Adrenal gland (tissue), 12 donors: Measurements from ENCODE around the gene SCUBE3. TPM values are rescaled to one million over a fixed set of nuclear protein-coding genes. Genes with fewer than 3 reads are reported as not detected.

ENCODE experiments used
- DNase-seq, 7 donors: peaks; one replicate each; pipeline ENCODE4 v3.0.0-alpha.2; 2019 to 2020
- H3K27ac ChIP-seq, 5 donors: fragments of 200-600 bp; sonication (generic) in 4 of 5; 1 replicate in 3 of 5; 2 replicates in 2 of 5; pipeline versions ENCODE4 v1.5.1 to v1.8.0; 2016 to 2020; ENCODE audit warnings: mild to moderate bottlenecking in 1 of 5
- H3K27me3 ChIP-seq: fragments of 200-600 bp; 2 replicates; pipeline ENCODE4 v1.8.0; 2021
- H3K36me3 ChIP-seq, 2 donors: fragments of 200-600 bp; replicated peaks in 1 of 2; 1 replicate in 1 of 2; 2 replicates in 1 of 2; pipeline versions ENCODE4 v1.5.1 to v1.8.0; 2018 to 2022
- H3K4me1 ChIP-seq, 2 donors: fragments of 200-600 bp; replicated peaks in 1 of 2; 1 replicate in 1 of 2; 2 replicates in 1 of 2; pipeline versions ENCODE4 v1.5.1 to v1.8.0; 2018 to 2021
- H3K4me3 ChIP-seq, 4 donors: fragments of 200-600 bp; sonication (generic) in 3 of 4; one replicate each; pipeline ENCODE4 v1.5.1; 2016 to 2018
- H3K9me3 ChIP-seq, 3 donors: fragments of 200-600 bp; sonication (generic) in 1 of 3; replicated peaks in 1 of 3; 1 replicate in 2 of 3; 2 replicates in 1 of 3; pipeline versions ENCODE4 v1.5.1 to v1.8.0; 2016 to 2021
- POLR2A ChIP-seq, 2 donors: fragments of 450-650 bp; IDR thresholded peaks; one replicate each; pipeline ENCODE4 v1.6.1; 2017; ENCODE audit warnings: antibody characterized with exemption in 2 of 2, mild to moderate bottlenecking in 2 of 2, moderate library complexity in 1 of 2
- WGBS, 4 donors: extraction: QIAGEN DNeasy Blood & Tissue Kit in 2 of 4; methylation state at CpG; one replicate each; pipeline versions ENCODE4 v1.1.5 to v1.1.7; 2013 to 2017; 5-methylcytosine and 5-hydroxymethylcytosine counted together
- intact Hi-C, 2 donors: fragments of 100-400 bp; cut with DNase I; formaldehyde crosslinking; loops; one replicate each; pipeline versions ENCODE4 v1.14.1 to v1.15.0; 2022 to 2023
- polyA plus RNA-seq, 3 donors: library from polyadenylated mRNA; stranded (reverse); fragments of 200-250 nt in 2 of 3; fragments of 350-450 nt in 1 of 3; fragmentation: Illumina TruSeq in 1 of 3; extraction: RNeasy Lipid Tissue Mini Kit (QIAGEN cat#74804) in 1 of 3; gene quantifications; one replicate each; pipeline ENCODE4 v1.2.3, GENCODE V29; 2013 to 2014
- total RNA-seq, 9 donors: library from RNA; depleted of rRNA in 4 of 9; stranded (reverse); fragments of >200 nt in 4 of 9; fragments of 120-200 nt in 1 of 9; fragmentation: NEBNext Ultra II Directional in 1 of 9; extraction: Animal tissue kit (Norgen Biotek cat#: 25700) in 1 of 9; gene quantifications; one replicate each; pipeline versions ENCODE4 v1.1.0 to v1.2.4, GENCODE V29; 2013 to 2023
- TF ChIP-seq, protein P1 (sequence below), 6 experiments: fragments of 450-650 bp in 4 of 6; fragments of 200-600 bp in 2 of 6; sonication (generic) in 1 of 6; IDR thresholded peaks; 1 replicate in 5 of 6; 2 replicates in 1 of 6; pipeline versions ENCODE4 v1.5.1 to v1.8.0; 2016 to 2021; ENCODE audit warnings: antibody characterized with exemption in 6 of 6, mild to moderate bottlenecking in 2 of 6, moderate library complexity in 1 of 6
- donor health status: healthy with polysubstance abuse.
- donor health status: Bipolar disorder and iron deficiency.
- donor health status: DM: yes; HTN: yes; CAD: no.
- donor health status: DM: no; HTN: no; CAD: no.
- donor health status: DM: no; HTN: no; CAD: no.
- donor health status: DM: yes; HTN: yes; CAD: no.

Gene SCUBE3
- total and polyA plus RNA-seq, 12 donors: 0.50 to 32.8 (median 5.4) TPM

DNA sequence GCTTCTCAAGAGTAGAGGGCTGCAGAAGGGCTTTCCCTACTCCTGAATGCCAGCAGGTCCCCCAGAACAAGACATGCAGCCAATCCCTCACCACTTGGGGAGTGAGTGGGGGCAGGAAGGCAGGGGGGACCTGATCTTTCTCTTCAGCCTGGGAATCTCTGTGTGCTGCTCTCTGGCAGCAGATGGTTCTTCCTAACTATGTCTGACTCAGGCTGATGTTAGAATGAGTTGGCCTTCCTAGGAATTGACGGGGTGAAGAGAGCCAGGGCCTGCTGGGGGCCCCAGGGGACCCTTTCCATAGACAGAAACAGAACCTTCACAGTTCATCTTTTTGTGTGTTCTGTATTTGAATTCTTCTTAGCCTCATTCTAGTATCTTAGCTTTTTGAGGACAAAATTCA lies 43.6 kb upstream of the SCUBE3 start:
- no peaks in the 10 kb centered on the region for H3K9me3 ChIP-seq
- no peak overlapping the region for H3K27ac ChIP-seq
- TF ChIP-seq, protein P1, sequence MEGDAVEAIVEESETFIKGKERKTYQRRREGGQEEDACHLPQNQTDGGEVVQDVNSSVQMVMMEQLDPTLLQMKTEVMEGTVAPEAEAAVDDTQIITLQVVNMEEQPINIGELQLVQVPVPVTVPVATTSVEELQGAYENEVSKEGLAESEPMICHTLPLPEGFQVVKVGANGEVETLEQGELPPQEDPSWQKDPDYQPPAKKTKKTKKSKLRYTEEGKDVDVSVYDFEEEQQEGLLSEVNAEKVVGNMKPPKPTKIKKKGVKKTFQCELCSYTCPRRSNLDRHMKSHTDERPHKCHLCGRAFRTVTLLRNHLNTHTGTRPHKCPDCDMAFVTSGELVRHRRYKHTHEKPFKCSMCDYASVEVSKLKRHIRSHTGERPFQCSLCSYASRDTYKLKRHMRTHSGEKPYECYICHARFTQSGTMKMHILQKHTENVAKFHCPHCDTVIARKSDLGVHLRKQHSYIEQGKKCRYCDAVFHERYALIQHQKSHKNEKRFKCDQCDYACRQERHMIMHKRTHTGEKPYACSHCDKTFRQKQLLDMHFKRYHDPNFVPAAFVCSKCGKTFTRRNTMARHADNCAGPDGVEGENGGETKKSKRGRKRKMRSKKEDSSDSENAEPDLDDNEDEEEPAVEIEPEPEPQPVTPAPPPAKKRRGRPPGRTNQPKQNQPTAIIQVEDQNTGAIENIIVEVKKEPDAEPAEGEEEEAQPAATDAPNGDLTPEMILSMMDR (IDR thresholded peaks at IDR 0.05): no peak
- no peak for TF ChIP-seq POLR2A (IDR thresholded peaks at IDR 0.05)
- no peak overlapping the region for H3K4me3 ChIP-seq
- H3K4me1 ChIP-seq: no peaks in the 10 kb centered on the region
- no peak for DNase-seq
- no peaks in the 10 kb centered on the region for H3K36me3 ChIP-seq
- no peaks in the 10 kb centered on the region for H3K27me3 ChIP-seq
- WGBS, 4 donors: 60 to 100% (median 74%) methylated on average over 1 of the region's 1 CpG
- intact Hi-C loops: no loop called here

DNA sequence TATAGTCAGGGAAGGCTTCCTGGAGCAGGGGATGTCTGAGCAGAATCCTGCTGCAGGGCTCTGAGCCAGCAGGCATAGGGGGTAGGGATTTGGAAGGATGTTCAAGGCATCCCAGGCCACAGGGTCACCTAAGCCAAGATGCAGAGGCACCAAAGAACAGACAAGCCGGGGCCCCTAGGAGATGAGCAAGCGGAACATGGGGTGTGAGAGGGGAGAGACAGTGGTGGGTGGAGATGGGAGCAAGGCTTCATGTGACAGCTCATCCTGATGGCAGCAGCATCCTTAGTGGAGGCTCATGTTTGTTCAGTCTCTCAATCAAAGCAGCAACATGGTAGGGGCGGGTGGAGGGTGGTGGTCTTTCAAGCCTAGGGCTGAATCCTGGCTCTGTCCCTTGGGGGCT lies 42.9 kb upstream of the SCUBE3 start:
- Histone ChIP-seq H3K27me3 (no peaks in the 10 kb centered on the region), H3K27ac (no peak overlapping the region), H3K4me3 (no peak overlapping the region), H3K4me1 (no peaks in the 10 kb centered on the region), H3K36me3 (no peaks in the 10 kb centered on the region), H3K9me3 (no peaks in the 10 kb centered on the region)
- WGBS, 4 donors: 80 to 90% (median 86%) methylated on average over 2 to 3 of the region's 3 CpGs
- TF ChIP-seq POLR2A (IDR thresholded peaks at IDR 0.05): no peak
- TF ChIP-seq, protein P1 (IDR thresholded peaks at IDR 0.05): no peak
- intact Hi-C loops: no loop called here
- no peak for DNase-seq

DNA sequence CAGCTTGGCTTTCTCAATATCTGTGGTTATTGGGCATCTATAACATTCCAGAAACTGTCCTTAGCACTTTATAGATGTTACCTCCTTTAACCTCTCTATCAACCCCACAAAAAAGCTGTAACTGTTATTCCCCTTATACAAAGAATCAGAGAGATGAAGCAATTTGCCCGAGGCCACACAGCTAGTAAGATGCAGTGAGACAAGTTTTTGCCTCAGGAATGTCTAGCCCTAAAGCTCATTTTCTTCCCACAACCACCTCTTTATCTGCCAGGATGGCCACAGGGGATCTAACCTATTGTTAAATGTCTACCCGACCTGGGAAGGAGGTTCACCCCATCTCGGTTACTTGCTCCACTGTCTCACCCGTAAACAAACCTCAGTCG lies 40.7 kb upstream of the SCUBE3 start:
- Histone ChIP-seq H3K27me3 (no peaks in the 10 kb centered on the region), H3K27ac (no peak overlapping the region), H3K4me3 (no peak overlapping the region), H3K36me3 (no peaks in the 10 kb centered on the region), H3K9me3 (no peaks in the 10 kb centered on the region), H3K4me1 (no peaks in the 10 kb centered on the region)
- intact Hi-C loops: no loop called here
- DNase-seq: no peak
- 57 to 82% (median 77%) methylated on average over 5 of the region's 5 CpGs for WGBS, 4 donors
- TF ChIP-seq, protein P1 (IDR thresholded peaks at IDR 0.05): no peak
- TF ChIP-seq POLR2A (IDR thresholded peaks at IDR 0.05): no peak

DNA sequence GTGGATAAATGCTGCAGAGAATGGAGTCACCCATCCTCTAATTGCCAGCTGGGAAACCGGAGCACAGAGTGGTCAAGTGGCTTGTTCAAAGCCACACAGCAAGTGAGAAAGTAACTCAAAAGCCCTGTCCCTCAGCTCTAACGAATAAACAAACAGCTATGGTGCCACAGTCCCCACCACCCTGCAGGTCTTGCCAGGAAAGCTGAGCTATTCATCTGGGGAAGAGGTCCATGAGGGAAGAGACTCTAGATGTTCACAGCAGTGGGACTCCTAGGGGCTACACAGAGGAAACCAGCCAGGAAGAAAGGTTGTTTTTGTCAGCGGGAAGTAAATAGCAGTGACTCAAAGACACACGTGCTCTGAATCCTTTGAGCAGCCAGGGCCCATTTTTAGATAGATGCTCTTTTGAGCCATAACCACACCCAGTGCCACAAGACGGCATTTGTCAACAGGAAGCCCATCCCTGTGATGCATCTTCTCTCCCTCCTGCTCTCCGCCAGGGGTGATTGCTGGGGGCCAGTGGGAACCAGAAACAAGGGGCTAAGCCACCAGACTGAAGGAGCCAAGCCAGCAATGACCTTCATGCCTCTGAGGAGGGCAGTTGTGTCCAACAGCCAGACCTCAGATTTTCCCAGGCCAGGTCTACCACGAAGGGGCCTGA lies 40.2 kb upstream of the SCUBE3 start:
- H3K36me3 ChIP-seq: no peaks in the 10 kb centered on the region
- DNase-seq: no peak
- TF ChIP-seq POLR2A (IDR thresholded peaks at IDR 0.05): no peak
- TF ChIP-seq, protein P1 (IDR thresholded peaks at IDR 0.05): no peak
- H3K27ac ChIP-seq: no peak overlapping the region
- no peaks in the 10 kb centered on the region for H3K4me1 ChIP-seq
- H3K9me3 ChIP-seq: no peaks in the 10 kb centered on the region
- no peak overlapping the region for H3K4me3 ChIP-seq
- no peaks in the 10 kb centered on the region for H3K27me3 ChIP-seq
- WGBS, 4 donors: 70 to 76% (median 75%) methylated on average over 5 to 7 of the region's 7 CpGs
- intact Hi-C loops: no loop called here
